ENCODE measurements around the gene USH2A. TPM values are rescaled to one million over a fixed set of nuclear protein-coding genes. Genes with fewer than 3 reads are reported as not detected.

Gene USH2A
- total and polyA plus RNA-seq, 7 donors: under 0.01 to 0.32 (median 0.30) TPM; not detected in 4

- Histone ChIP-seq H3K36me3 (ENCODE audit: insufficient read depth in 1 of 2, low read depth in 1 of 2) (no peaks in the 10 kb centered on the region), H3K9me3 (no peaks in the 10 kb centered on the region), H3K27ac (no peak overlapping the region), H3K27me3 (ENCODE audit: insufficient read depth in 3 of 3, low read length in 2 of 3) (no peaks in the 10 kb centered on the region), H3K4me1 (no peaks in the 10 kb centered on the region), H3K4me3 (no peak overlapping the region)
- TF ChIP-seq CTCF (IDR thresholded peaks at IDR 0.05): no peak
- WGBS, 3 donors: 74 to 76% (median 74%) methylated on average over 2 of the region's 2 CpGs
- no peak for ATAC-seq
- DNase-seq: no peak
- intact Hi-C loops (cut with DNase I): no loop called here
Measured at GRCh38 chr1:216076751-216077150, 346.5 kb downstream of the USH2A start.

GRCh38 chr1:216075339-216075738, 347.9 kb downstream of the USH2A start:
- no peak for ATAC-seq
- intact Hi-C loops (cut with DNase I): no loop called here
- TF ChIP-seq CTCF (IDR thresholded peaks at IDR 0.05): no peak

GRCh38 chr1:216073793-216074595, 349.3 kb downstream of the USH2A start:
- Histone ChIP-seq H3K27me3 (ENCODE audit: insufficient read depth in 3 of 3, low read length in 2 of 3) (no peaks in the 10 kb centered on the region), H3K4me3 (no peak overlapping the region), H3K4me1 (no peaks in the 10 kb centered on the region), H3K36me3 (ENCODE audit: insufficient read depth in 1 of 2, low read depth in 1 of 2) (no peaks in the 10 kb centered on the region), H3K9me3 (no peaks in the 10 kb centered on the region), H3K27ac (no peak overlapping the region)
- intact Hi-C loops (cut with DNase I): no loop called here
- DNase-seq: no peak
- WGBS, 3 donors: 45 to 53% (median 46%) methylated on average over 8 of the region's 8 CpGs
- no peak for TF ChIP-seq CTCF (IDR thresholded peaks at IDR 0.05)
- no peak for ATAC-seq

More at GRCh38 chr1:216075339-216075738, 347.9 kb downstream of the USH2A start:
- WGBS, 3 donors: 70 to 77% (median 74%) methylated on average over 3 of the region's 3 CpGs
- DNase-seq: no peak
- H3K27me3 ChIP-seq (ENCODE audit: insufficient read depth in 3 of 3, low read length in 2 of 3): no peaks in the 10 kb centered on the region
- no peaks in the 10 kb centered on the region for H3K9me3 ChIP-seq
- no peak overlapping the region for H3K27ac ChIP-seq
- no peak overlapping the region for H3K4me3 ChIP-seq
- H3K36me3 ChIP-seq (ENCODE audit: insufficient read depth in 1 of 2, low read depth in 1 of 2): no peaks in the 10 kb centered on the region
- no peaks in the 10 kb centered on the region for H3K4me1 ChIP-seq

GRCh38 chr1:216071262-216071661, 352.0 kb downstream of the USH2A start:
- Histone ChIP-seq H3K9me3 (no peaks in the 10 kb centered on the region), H3K4me1 (no peaks in the 10 kb centered on the region), H3K27me3 (ENCODE audit: insufficient read depth in 3 of 3, low read length in 2 of 3) (no peaks in the 10 kb centered on the region), H3K4me3 (no peak overlapping the region), H3K36me3 (ENCODE audit: insufficient read depth in 1 of 2, low read depth in 1 of 2) (no peaks in the 10 kb centered on the region), H3K27ac (no peak overlapping the region)
- 60 to 72% (median 64%) methylated on average over 3 of the region's 3 CpGs for WGBS, 3 donors
- ATAC-seq: no peak
- intact Hi-C loops (cut with DNase I): no loop called here
- DNase-seq: no peak
- no peak for TF ChIP-seq CTCF (IDR thresholded peaks at IDR 0.05)

- DNase-seq (no peak), ATAC-seq (no peak)
- Histone ChIP-seq H3K9me3 (no peaks in the 10 kb centered on the region), H3K4me3 (no peak overlapping the region), H3K27me3 (ENCODE audit: insufficient read depth in 3 of 3, low read length in 2 of 3) (no peaks in the 10 kb centered on the region), H3K4me1 (no peaks in the 10 kb centered on the region), H3K36me3 (ENCODE audit: insufficient read depth in 1 of 2, low read depth in 1 of 2) (no peaks in the 10 kb centered on the region), H3K27ac (no peak overlapping the region)
- intact Hi-C loops (cut with DNase I): loop anchor here in 1 of 2 donors (5.0 kb wide), 1 partner anchor 1653 kb away; no protein-coding TSS in a partner anchor
- no peak for TF ChIP-seq CTCF (IDR thresholded peaks at IDR 0.05)
Measured at GRCh38 chr1:216064643-216065042, 358.6 kb downstream of the USH2A start.
